Measurements from ENCODE around the gene SEMA3F. TPM values are rescaled to one million over a fixed set of nuclear protein-coding genes. Genes with fewer than 3 reads are reported as not detected.
A peak's percentile ranks its signal among the peaks of the same experiment; 100 is the strongest.

The SEMA3F gene
- total RNA-seq, 4 donors from 2014 or later = 10.5 to 33.1 (median 12.9) TPM

DNA sequence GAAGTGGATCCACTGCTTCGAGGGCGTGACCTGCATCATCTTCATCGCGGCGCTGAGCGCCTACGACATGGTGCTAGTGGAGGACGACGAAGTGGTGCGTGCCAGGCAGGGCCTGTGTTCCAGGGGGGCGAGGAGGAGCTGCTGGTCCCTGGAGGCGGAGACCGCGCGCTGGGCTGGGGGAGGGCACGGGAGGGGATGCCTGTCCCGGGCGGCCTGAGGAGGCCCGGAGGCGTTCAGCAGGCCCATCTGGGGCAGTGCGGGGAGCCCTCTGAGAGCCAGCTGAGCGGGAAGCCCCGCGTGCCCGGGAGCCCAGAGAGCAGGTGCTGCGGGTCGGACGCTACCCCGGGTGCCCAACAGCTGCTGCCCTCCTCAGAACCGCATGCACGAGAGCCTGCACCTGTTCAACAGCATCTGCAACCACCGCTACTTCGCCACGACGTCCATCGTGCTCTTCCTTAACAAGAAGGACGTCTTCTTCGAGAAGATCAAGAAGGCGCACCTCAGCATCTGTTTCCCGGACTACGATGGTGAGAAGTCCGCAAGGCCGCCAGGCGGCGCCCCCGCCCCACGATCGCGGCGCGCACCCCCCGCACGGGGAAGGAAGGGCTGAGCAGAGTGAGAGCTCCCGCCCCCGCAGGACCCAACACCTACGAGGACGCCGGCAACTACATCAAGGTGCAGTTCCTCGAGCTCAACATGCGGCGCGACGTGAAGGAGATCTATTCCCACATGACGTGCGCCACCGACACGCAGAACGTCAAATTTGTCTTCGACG, 39.2 kb downstream of the SEMA3F start:
- no peak overlapping the region for H3K4me3 ChIP-seq
- no peaks in the 10 kb centered on the region for H3K9me3 ChIP-seq
- TF ChIP-seq POLR2A (IDR thresholded peaks at IDR 0.05) (no peak), CTCF (IDR thresholded peaks at IDR 0.05) (peak; percentile 74 to 93 (median 87))
- no peak overlapping the region for H3K27ac ChIP-seq
- intact Hi-C loops (cut with DNase I; ENCODE audit: low total_unique reads) = loop anchor here (5.0 kb wide), 2 partner anchors 33 to 83 kb away; partner anchors contain the start of gene LSMEM2
- peaks cover 15 to 17% of the 10 kb centered on the region in 2 donors for H3K27me3 ChIP-seq
- no peaks in the 10 kb centered on the region for H3K36me3 ChIP-seq
- DNase-seq = peak; percentile 67 to 75
- H3K4me1 ChIP-seq = peaks cover 0 to 7% of the 10 kb centered on the region in 2 donors

DNA sequence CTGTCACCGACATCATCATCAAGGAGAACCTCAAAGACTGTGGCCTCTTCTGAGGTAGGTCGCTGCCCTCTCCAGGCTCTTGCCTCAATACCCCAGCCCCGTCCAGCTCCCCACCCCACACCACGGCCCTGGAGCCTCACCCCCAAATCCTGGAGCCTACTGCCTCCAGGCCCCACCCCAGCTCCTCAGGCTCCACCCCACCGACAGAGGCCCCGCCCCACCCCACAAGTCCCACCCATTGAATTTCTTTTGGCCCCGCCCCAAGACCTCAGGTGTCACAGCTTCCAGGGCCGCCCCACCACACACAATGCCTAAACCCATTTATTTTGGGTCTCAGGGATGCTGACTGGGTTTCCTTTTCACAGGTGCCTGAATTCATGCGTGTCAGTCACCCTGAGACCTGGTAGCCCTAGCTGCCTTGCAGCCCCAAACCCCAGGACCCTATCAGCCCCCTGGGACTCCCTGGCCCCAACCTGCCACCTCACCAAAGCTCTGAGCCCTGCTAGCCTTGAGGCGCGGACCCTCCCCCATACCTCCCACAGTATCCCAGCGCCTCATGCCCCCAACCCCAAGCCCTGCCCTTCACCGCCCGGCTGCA, 39.9 kb downstream of the SEMA3F start:
- DNase-seq = no peak

GRCh38 chr3:50195501-50196252, 40.6 kb downstream of the SEMA3F start:
- intact Hi-C loops (cut with DNase I; ENCODE audit: low total_unique reads) = no loop called here
- no peak for DNase-seq
- no peak for TF ChIP-seq CTCF (IDR thresholded peaks at IDR 0.05)
- no peak for TF ChIP-seq POLR2A (IDR thresholded peaks at IDR 0.05)
- H3K4me1 ChIP-seq = peaks cover 0 to 7% of the 10 kb centered on the region in 2 donors
- no peak overlapping the region for H3K4me3 ChIP-seq
- H3K27me3 ChIP-seq = peaks cover 15 to 17% of the 10 kb centered on the region in 2 donors
- no peaks in the 10 kb centered on the region for H3K36me3 ChIP-seq
- no peak overlapping the region for H3K27ac ChIP-seq
- no peaks in the 10 kb centered on the region for H3K9me3 ChIP-seq

More for the DNA sequence above, 39.9 kb downstream of the SEMA3F start:
- H3K27me3 ChIP-seq = peaks cover 15 to 17% of the 10 kb centered on the region in 2 donors
- TF ChIP-seq POLR2A (IDR thresholded peaks at IDR 0.05) (no peak), CTCF (IDR thresholded peaks at IDR 0.05) (no peak)
- no peaks in the 10 kb centered on the region for H3K9me3 ChIP-seq
- intact Hi-C loops (cut with DNase I; ENCODE audit: low total_unique reads) = loop anchor here (5.0 kb wide), 2 partner anchors 32 to 82 kb away; partner anchors contain the start of gene LSMEM2
- no peak overlapping the region for H3K27ac ChIP-seq
- H3K4me3 ChIP-seq = no peak overlapping the region
- peaks cover 0 to 7% of the 10 kb centered on the region in 2 donors for H3K4me1 ChIP-seq
- no peaks in the 10 kb centered on the region for H3K36me3 ChIP-seq

DNA sequence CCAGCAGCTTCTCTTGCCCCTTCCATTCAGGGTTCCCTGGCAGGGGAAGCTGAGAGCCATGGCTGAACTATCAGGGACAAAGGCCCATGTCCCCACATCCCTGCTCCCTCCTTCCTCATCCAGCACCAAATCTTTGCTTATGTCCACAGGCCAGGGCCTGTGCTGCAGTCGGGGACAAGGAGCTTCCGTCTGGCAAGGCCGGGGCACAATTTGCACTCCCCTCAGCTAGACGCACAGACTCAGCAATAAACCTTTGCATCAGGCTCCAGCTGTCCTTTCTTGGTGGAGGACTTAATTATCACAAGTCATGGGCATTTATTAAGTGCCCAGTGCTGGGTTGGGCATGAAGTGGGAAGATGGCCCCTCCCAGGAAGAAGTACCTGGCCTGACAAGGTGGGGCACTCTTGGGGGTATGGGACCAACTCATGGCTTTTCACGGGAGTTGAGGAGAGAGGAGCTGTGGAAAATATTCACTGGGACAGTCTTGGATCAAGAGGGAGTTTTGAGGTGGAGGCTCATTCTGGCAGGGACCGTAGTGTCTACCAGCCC, 41.2 kb downstream of the SEMA3F start:
- intact Hi-C loops (cut with DNase I; ENCODE audit: low total_unique reads) = no loop called here
- Histone ChIP-seq H3K4me3 (no peak overlapping the region), H3K27ac (no peak overlapping the region), H3K9me3 (no peaks in the 10 kb centered on the region), H3K4me1 (peaks cover 0 to 7% of the 10 kb centered on the region in 2 donors), H3K27me3 (peaks cover 15 to 17% of the 10 kb centered on the region in 2 donors), H3K36me3 (no peaks in the 10 kb centered on the region)
- no peak for TF ChIP-seq CTCF (IDR thresholded peaks at IDR 0.05)
- no peak for TF ChIP-seq POLR2A (IDR thresholded peaks at IDR 0.05)
- DNase-seq = no peak
